ENCODE results near the gene DCLRE1A.
A peak's percentile ranks its signal among the peaks of the same experiment; 100 is the strongest.
"Not testable (repeated sequence)": the region's sequence is repeated elsewhere in the genome, so short reads cannot be mapped to it uniquely, and the experiment has no call there.

The DCLRE1A gene

DNA sequence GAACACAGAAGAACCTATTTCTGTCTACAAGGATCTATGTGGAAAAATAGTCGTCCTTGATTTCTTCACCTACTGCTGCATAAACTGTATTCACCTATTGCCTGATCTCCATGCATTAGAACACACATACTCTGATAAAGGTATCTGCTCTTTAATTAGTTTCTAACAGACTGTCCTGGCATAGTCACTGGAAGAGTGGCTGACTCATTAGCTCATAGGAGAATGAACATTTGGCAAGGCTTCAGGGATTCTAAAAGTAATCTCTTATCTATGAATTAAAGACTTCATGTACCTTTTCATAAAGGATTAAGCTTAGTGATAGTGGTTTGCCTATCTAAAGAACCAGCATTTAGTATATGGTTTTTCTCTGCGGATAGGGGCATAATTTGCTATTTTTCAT lies 4.7 kb upstream of the DCLRE1A start:
- DNase-seq (ENCODE audit: low read depth in 2 of 2), result no peak

DNA sequence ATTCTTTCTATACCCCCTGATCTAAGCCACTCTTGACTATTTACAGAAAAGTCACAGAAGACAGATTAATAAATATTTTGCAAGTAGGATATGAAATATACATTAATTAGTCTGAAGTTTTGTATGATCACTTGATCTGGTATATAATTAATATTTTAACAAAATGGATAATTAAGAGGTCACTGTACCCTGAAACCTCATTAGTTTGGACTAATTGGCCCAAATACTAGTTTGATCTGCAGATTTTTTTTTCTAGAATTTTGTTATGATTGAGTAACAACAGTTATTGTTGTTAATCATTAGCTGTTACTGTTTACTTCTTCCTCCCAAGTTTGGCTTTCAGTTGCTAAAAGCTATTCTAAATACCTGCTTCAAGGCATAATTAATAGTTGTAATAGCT lies 3.3 kb upstream of the DCLRE1A start:
- DNase-seq (ENCODE audit: low read depth in 2 of 2), result no peak

DNA sequence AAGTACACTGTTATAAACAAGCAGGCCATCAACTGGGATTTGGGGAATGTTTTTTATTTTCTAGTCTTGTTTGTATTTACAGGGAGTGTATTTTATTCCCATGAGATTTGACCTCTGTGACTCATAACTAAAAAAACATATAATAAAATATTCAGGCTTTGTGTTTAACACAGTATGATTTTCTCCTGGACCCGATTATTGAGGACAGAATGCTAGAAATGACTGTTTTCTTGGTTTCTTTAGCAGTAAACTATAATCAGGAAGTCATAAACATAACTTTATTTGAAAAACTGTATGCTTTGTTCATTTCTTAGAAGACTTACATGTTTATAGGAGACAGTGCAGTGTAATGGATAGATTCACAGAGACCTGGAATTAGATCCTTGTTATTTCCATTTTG lies 2.7 kb upstream of the DCLRE1A start:
- no peak for DNase-seq (ENCODE audit: low read depth in 2 of 2)

DNA sequence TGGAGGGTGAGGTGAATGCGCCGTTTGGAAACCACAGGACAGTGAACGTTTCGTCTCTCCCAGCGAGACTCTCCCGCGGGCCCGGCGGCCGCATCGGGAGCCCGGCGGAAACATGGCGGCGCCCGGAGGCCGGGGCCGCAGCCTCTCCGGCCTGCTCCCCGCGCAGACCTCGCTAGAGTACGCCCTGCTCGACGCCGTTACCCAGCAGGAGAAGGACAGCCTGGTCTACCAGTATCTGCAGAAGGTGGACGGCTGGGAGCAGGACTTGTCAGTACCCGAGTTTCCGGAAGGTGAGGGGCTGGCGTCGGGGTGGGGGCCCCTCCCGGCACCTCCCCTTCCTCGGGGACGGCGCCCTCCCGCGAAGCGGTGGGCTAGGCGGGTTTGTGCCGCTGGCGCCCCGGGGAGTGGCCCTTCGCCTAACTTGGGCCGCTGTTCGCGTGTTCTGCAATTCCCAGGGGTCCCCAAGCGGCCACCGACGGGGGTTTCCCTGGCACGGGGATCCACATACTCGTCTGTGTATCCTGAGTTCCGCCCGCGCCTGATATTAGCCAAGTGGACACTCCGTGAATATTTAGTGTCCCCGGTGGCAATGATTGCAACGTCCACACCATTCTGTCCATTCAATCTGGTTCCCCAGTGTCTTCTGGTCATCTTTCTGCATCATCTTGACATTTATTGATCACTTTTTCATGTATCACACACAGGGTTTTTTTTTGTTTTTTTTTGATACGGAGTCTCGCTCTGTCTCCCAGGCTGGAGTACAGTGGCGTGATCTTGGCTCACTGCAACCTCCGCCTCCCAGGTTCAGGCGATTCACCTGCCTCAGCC lies 1.1 kb upstream of the DCLRE1A start:
- DNase-seq (ENCODE audit: low read depth in 2 of 2), result peak in 1 of 2 experiments; percentile 41

DNA sequence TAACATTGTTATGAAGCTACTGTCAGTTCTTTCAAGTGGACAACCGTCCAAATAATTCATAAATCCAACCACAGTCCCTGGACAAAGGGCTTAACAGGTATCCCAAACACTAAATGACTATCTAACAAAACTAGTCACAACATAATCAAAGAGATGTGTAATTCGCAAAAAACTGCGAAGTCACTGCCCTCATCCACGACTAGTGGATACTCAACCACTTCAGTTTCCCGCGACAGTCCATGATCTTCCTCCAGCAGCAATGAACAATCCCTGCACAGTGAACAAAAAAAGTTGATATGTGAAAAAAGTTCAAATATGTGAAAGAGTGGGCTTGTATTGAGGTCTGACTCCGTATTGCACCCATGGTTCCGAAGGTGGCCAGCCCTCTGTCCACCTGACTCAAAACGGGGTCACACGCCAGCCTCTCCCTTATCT lies 287 bp downstream of the DCLRE1A start:
- no peak for DNase-seq (ENCODE audit: low read depth in 2 of 2)

DNA sequence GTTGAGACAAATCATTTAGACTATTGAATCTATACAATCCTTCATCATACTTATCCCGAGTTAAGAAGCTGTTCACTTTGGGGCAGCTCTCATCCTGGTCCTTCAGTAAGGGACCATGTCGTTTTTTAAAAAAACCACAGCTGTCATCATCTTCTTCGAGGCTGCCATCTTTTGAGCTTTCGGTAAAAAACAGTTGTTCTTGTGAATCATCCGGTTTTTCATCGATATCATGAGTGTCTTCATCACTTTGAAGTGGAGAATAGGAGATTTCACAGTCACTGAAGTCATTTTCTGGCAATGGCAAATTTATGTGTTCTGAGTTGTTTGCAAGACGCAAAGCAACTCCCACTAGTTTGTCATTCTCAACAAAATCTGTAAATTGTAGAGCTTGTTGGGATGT lies 3.9 kb downstream of the DCLRE1A start:
- DNase-seq (ENCODE audit: low read depth in 2 of 2), result no peak

DNA sequence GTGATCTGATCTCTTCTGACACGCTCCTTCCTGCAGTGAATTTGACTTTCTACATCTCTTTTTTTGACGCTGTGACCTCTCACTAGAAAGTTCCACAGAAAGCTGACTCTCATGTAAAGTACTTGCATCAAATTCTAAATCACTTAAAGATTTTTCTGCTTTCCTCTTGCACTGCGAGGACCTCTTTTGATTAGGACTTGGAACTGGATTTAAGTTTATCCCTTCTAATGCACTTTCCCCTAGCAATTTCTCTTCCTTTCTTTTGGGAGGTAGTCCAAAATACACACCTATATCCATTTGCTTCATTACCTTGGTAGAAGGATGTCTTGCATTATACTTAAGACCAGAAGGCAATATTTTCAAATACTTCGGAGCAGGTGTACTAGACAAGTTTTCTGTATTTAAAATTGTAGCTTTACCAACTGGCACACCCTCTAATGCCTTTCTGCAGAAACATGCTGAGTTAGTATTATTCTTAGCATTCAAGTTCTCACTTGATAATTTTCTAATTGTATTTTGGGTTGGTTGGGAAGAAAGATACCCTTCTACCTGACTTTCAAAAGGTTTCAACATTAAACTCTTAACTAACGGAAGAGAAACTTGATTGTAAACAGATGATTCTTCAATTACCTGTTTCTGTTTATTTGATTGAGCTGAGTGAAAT lies 4.6 kb downstream of the DCLRE1A start:
- no peak for DNase-seq (ENCODE audit: low read depth in 2 of 2)

DNA sequence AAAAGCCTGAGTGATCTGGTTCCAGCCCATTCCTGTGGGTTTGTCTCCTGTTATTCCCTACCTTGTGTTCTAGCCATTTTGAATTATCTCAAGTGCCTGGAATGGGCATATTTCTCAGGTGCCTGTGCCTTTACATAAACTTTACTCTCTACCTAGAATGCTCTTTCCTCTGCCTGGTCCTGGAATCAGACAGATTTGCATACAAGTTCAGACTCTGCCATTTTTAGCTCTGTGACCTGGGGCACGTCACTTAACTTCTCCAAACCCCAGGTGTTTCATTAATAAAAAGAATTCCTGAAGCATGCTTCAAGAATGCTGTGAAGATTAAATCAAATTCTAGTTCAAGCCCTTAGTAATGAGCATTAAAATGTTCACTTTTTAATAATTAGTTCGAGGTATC lies 7.8 kb downstream of the DCLRE1A start:
- DNase-seq (ENCODE audit: low read depth in 2 of 2), result no peak

DNA sequence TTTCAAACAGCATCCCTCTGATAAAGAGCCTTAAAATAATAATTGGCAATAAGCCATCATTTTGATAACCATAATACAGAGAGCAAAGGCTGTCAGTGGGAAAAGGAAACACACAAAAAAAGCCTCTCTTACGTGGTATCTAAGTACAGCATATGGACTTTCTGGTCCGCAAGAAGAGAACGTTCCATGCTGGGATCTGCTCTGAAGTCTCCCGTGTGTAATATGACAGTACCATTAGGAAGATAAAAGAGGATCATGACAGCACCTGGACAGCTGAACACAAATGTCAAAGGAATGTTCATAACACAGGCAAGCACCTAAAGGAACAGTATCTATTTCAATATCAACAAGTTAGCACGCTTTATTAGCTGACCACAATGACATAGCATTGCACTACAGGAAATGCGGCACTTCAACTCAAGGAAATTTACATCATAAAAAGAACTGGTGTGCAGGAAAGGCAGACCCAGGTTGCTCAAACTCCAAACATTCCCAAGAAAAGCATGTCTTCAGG lies 9.9 kb downstream of the DCLRE1A start:
- DNase-seq (ENCODE audit: low read depth in 2 of 2), result no peak

DNA sequence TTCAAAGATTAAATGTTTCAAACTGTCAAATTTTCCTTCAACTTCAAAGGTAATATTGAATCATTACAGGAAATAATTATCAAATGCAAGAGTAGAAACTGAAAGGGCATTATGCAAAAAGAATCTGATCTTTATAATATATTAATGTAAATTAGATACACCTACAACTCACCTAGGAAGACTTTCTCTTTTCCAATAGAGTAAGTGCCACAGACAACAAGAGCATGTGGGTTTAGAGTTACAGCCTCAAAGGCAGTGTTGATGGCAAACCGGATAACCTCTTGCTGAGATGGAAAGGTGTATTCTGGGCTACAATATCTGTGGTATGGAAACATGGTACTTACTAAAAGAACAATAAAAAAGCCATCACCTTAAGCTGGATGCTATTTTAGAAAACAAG lies 11.7 kb downstream of the DCLRE1A start:
- DNase-seq (ENCODE audit: low read depth in 2 of 2), result no peak

DNA sequence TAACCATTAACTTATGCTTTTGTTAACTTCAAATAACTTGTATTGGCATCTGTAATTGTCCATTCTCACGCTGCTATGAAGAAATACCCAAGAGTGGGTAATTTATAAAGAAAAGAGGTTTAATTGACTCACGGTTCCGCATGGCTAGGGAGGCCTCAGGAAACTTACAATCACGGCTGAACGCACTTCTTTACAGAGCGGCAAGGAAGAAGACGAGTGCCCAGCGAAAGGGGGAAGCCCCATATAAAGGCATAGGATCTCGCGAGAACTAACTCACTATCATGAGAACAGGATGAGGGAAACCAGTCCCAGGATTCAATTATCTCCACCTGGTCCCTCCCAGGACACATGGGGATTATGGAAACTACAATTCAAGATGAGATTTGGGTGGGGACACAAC lies 25.3 kb downstream of the DCLRE1A start:
- DNase-seq (ENCODE audit: low read depth in 2 of 2), result not testable (repeated sequence)

DNA sequence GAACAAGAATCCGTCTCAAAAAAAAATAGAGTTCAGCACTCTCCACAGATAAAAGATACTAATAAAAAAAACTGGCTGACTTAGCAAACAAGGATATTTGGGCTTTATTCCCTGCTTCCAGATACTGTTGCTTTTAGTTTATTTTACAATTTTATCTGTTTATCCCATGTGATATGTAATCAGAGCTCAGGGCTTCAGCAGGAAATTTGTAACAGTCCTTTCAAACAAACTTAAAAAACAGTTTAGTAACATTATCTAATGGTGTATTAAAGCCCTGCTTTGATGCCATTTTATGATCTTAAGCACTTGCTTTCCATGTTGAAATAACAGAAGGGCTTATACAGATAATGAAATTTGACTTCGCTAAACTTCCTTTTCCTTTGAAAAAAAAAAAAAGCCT lies 28.1 kb downstream of the DCLRE1A start:
- no peak for DNase-seq (ENCODE audit: low read depth in 2 of 2)

DNA sequence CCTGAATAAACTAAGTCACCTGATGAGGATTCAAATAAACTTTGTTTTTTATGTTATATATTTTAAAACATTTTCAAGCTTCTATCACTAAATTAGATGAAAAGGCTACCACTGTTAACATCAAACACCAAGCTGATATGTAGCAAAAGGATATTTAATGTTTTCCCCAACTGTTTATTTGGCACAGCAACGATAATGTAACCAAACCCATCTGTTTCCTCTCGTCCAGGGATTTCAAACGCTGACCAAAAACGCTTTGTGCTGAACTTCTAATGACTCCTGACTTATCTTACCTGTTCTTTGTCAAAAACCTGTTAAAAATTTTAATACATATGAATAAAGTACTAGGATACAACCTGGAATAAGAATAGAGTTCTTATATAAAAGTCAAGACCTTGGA lies 30.5 kb downstream of the DCLRE1A start:
- no peak for DNase-seq (ENCODE audit: low read depth in 2 of 2)

DNA sequence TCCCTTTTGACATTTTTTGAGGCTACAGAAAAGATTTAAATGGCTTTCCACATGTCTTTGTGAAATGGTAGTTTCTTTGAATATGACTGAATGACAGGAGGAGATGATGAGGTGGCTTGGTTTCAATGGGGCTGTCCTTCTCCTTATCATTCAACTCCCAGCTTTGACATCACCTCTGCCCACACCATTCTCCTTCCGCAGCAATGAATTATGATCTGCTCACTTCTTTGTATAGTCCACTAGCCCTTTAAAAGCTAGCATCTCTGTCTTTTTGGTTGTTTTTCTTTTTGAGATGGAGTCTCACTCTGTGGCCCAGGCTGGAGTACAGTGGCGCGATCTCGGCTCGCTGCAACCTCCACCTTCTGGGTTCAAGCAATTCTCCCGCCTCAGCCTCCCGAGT lies 31.7 kb downstream of the DCLRE1A start:
- no peak for DNase-seq (ENCODE audit: low read depth in 2 of 2)

DNA sequence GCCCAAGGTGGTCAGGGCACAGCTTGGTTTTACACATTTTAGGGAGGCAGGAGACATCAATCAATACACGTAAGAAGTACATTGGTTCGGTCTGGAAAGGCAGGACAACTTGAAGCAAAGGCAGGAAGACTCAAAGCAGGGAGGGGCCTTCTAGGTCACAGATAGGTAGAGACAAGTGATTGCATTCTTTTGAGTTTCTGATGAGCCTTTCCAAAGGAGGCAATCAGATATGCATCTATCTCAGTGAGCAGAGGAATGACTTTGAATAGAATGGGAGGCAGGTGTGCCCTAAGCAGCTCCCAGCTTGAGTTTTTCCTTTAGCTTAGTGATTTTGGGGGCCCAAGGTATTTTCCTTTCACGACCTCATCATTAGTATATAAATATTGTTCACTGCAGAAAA lies 32.6 kb downstream of the DCLRE1A start:
- DNase-seq (ENCODE audit: low read depth in 2 of 2), result not testable (repeated sequence)

DNA sequence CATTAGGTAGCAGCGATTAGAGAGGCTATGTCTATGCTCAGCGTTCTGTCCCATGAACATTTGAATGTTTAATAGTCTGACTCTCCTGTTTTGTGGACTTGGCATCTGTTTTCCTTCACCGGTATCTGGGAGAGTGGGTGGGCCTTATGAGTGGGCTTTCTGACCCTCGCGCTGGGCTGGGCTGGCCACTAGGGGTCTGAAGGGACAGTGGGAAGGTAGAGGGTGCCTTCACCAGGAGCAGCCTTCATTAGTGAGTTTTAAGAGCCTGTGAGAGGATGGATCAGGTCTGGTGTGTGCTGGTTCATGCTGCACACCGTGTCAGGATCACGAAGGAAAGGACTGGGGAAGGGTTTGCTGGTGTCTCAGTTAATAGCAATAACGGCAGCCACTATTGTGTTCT lies 33.4 kb downstream of the DCLRE1A start:
- no peak for DNase-seq (ENCODE audit: low read depth in 2 of 2)

DNA sequence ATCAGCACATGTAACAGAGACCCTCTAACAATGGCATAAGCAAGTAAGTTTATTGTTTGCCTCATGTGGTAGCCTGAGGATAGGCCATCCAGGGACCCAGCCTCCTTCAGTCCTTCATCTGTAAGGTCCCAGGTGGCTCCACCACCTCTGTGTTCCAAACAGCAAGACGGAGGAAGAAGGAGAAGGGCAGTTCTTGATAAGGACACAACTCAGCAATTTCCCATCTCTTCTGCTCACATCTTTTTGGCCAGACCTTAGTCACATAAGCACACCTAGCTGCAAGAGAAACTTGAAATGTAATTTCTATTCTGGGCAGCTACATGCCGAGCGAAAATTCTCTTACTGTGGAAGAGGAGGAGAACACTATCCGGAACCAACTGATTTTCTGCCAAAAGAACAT lies 33.9 kb downstream of the DCLRE1A start:
- DNase-seq (ENCODE audit: low read depth in 2 of 2), result no peak

DNA sequence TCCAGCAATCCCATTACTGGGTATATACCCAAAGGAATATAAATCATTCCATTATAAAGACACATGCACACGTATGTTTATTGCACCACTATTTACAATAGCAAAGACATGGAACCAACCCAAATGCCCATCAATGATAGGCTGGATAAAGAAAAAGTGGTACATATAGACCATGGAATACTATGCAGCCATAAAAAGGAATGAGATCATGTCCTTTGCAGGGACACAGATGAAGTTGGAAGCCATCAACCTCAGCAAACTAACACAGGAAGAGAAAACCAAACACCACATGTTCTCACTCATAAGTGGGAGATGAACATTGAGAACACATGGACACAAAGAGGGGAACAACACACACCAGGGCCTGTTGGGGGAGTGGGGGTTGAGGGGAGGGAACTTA lies 39.2 kb downstream of the DCLRE1A start:
- DNase-seq (ENCODE audit: low read depth in 2 of 2), result not testable (repeated sequence)

DNA sequence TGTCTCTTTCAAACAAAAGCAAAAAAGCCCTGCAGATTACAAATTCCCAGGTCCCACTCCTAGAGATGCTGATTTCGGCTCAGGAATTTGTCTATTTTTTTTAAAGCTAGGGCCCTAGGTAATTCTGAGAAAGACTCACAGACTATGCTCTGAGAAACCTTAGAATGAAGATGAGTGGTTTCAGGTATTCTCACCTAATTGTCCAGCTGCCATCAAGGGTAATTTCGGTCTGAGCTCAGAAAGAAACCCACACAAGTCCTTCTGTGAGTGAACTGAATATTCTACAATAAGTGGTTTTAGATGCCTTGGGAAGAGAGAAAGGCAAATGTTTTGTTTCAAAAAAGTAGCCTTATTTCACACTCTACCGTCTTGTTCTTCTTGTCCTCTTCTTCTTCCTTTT lies 45.7 kb downstream of the DCLRE1A start:
- DNase-seq (ENCODE audit: low read depth in 2 of 2), result no peak

DNA sequence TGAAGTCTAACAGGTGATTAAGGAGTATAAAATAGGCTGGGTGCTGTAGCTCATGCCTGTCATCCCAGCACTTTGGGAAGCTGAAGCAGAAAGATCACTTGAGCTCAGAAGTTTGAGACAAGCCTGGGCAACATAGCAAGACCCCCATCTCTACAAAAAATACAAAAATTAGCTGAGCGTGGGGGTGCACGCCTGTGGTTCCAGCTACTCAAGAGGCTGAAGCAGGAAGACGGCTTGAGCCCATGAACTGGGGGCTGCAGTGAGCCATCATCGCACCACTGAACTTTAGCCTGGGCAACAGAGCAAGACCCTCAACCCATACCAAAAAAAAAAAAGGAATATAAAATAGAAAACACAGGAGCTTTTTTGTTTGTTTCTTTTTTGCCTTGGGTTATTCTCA lies 47.4 kb downstream of the DCLRE1A start:
- DNase-seq (ENCODE audit: low read depth in 2 of 2), result no peak

DNA sequence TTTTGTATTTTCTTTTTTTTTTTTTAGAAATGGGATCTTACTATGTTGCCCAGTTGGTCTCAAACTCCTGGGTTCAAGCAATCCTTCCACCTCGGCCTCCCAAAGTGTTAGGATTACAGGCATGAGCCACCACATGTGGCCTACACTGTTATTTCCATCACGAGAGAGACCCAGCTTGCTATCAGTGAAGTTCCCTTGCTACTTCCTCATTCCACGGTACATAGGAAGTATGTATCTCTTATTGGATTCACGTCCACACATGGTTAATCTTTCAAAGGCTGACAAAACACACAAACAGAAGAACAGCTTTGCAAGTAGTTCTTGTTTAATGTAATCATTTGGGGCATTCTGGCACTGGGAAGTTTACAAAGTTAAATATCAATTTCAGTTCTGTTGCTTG lies 50.9 kb downstream of the DCLRE1A start:
- no peak for DNase-seq (ENCODE audit: low read depth in 2 of 2)

DNA sequence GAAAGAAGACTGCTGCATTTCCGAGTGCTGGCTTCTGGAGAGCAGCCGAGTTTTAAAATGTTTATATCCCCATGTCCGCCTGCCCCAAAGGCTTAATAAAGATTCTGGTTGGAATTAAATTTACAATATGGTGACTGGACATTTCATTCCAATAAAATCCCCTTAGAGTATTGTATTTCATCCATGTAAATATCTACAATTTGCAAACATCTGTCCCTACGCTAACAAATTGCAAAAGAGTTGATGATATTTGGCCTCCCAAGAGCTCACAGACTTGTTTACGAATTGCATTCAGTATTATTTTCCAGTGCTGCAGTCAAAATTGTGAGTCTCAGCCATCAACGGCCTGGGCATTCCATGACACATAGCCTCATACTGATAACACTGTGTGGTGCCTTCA lies 52.3 kb downstream of the DCLRE1A start:
- no peak for DNase-seq (ENCODE audit: low read depth in 2 of 2)

DNA sequence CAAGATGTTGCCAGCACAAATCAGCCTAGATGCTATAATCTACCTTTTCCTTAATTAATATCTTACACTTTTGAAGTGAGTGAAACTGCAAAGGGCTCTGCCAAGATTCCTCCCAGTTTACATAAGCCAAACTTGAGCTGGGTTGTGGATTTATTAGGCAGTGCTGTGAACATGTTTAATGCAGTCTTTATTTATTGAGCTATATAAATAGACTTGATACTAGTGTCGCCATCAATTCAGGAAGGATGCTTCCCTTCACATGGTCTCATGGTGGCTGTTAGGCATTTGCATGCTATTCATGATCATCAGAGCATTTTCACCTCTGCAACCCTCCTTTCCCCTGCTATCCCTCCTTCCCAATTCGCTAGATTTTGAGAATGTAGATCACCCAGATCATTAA lies 62.2 kb downstream of the DCLRE1A start:
- no peak for DNase-seq (ENCODE audit: low read depth in 2 of 2)
